GM20431 (cell line): ENCODE results near the gene FRYL.
"Not testable (repeated sequence)": the region's sequence is repeated elsewhere in the genome, so short reads cannot be mapped to it uniquely, and the experiment has no call there.

Experiments
- in situ Hi-C: fragments of 300-500 bp; cut with MseI, MboI; formaldehyde crosslinking; loops from one replicate; pipeline ENCODE4 v1.15.0; 2020; ENCODE audit warnings: low sequenced_read_pairs; ENCODE audit not compliant: unreplicated experiment

Gene FRYL

DNA sequence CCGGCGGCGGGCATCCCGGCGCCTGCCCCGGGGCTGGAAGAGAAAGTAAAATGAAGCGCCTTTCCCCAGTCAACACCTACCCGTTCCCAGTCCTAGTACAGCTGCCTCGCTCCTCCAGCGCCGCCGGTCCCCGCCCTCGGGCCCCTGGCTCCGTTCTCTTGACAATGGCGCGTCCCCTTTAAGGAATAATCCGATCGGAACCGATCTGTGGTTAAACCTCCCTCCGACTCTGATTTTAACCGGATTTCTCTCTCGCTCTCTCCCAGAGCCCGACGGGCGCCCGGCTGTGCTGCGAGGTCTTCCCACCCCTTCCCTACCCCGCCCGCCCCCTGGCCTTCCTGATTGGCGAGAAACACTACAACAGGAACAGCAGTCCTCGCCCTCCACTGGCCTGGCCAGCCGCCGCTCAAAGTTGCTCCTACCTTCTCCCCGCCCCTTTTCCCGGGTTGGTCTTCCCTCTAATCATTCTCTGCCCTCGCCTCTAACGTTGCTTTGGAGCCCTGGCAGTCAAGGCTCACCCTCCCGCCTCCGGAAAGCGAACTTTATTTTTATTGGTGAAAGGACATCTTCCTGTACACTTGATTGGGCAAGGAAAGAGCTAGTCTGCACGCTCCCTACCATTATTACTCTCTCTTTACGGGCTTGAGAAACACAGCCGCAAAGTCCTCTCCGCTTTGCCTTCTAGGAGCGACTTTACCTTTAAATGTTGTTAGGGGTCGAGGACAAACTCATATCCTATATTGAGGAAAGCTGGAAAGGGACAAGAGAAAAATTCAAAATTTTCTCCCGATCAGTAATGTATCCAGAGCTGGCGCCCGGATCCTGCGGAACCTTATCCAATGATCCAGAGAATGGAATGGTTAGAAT, at the start of gene FRYL:
TSS of gene FRYL (minus strand) at position 282 of the 867 bp plus-strand sequence. CDS start 145,869 bp downstream, outside the sequence.
- in situ Hi-C loops, result no loop called here

- in situ Hi-C loops, result no loop called here
Observed at GRCh38 chr4:48827622-48828021, 47.5 kb upstream of the FRYL start.

- in situ Hi-C loops, result not testable (repeated sequence)
Observed at GRCh38 chr4:48821431-48821830, 41.4 kb upstream of the FRYL start.

- in situ Hi-C loops, result no loop called here
Observed at GRCh38 chr4:48816971-48817370, 36.9 kb upstream of the FRYL start.

- in situ Hi-C loops, result not testable (repeated sequence)
Observed at GRCh38 chr4:48816297-48816696, 36.2 kb upstream of the FRYL start.

- in situ Hi-C loops, result no loop called here
Observed at GRCh38 chr4:48815483-48815882, 35.4 kb upstream of the FRYL start.

DNA sequence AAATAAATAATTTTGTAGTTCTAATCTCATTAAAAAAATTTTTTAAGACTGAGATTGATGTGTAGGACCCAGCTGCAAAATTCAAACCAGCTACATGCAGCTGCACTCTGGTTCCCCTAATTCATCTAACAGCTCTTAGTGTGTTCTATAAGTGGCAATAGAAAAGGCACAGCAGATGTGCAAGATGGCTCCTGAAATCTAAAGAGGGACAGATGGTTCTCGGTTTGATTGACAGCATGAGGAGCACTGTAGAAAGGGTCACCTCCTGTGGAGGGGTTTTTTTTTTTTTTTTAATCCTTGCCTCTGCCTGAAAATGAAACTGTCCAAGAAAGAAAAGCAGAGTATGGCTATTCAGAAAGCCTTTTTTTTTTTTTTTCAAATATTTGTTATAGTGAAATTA, 33.9 kb upstream of the FRYL start:
- in situ Hi-C loops, result no loop called here

- in situ Hi-C loops, result no loop called here
Observed at GRCh38 chr4:48812866-48813265, 32.8 kb upstream of the FRYL start.

DNA sequence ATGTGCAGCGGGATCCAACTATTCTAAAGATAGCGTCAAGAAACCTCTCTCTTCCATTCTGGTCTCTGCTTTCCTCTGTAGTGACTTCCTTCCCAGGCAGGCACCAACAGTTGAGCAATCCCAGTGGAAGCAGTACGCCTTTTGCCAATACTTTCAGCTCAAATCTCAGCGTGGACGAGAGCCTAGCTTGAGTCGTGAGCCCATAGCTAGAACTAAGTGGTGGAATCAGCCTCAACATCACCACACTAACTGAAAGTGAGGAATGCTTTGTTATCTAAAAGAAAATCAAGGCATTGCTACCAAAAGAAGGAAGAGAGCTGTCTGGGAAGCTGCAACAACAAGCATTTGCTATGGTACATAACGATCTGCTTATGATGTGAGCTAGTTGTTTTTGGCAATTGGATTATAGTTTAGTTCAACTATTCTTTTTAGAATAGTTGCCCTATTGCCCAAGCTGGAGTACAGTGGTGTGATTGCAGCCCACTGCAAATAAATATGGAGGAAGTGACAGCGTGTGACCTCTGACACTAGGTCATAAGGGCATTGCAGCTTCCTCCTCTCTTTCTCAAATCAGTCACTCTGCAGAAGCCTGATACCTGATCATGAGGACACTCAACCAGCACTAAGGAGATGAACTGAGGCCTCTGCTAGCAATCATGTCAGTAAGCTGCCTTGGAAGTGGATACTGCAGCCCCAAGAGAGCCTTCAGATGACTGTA, 24.7 kb upstream of the FRYL start:
- in situ Hi-C loops, result no loop called here

DNA sequence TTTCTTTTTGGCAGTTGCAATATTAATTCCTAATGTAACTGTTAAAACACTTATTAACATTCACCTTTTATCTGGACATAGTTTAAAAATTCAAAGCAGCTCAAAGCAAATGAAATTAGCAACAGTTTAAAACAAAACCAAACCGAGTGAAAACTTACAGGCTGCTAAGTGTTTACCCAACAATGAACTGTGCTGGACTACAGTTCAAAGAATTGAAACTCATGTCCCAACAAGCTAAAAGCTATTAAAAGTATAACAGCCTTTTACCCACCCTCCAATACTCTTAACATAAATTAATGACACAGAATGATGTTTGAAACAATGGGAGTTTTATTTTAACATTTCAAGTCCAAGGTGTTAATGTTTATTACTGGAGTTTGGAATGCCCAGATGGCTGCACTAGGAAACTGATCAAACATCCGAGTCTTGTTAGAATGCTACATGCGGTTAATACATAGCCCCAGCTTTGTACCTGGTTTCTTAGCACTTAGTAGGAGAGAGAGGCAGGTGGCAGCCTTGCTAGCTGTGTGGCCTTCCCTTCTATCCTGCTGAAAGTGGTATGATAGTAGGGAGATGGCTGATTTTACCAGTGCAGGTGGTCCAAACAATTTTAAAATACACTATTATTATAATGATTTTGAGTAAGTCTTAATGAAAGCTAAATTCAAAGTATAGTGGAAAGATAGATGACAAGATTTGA, 21.1 kb upstream of the FRYL start:
- in situ Hi-C loops, result no loop called here

- in situ Hi-C loops, result not testable (repeated sequence)
Observed at GRCh38 chr4:48800155-48800554, 20.1 kb upstream of the FRYL start.

- in situ Hi-C loops, result no loop called here
Observed at GRCh38 chr4:48799157-48799556, 19.1 kb upstream of the FRYL start.

DNA sequence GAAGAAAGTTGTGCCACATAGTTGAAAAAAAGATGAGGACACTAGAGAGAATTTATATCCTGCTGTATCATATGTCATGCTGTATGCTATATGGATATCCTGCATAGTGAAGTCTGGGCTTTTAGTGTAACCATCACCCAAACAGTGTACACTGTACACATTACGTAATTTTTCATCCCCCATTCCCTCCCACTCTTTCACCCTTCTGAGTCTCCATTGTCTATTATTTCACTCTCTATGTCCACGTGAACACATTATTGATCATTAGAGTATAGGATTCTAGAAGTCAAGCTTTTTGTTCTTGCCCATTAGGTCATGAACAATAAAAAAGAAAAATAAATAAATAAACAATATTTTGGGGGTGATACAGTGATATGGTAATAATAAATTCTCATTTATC, 18.0 kb upstream of the FRYL start:
- in situ Hi-C loops, result no loop called here

- in situ Hi-C loops, result no loop called here
Observed at GRCh38 chr4:48796927-48797679, 17.0 kb upstream of the FRYL start.

- in situ Hi-C loops, result no loop called here
Observed at GRCh38 chr4:48796191-48796926, 16.3 kb upstream of the FRYL start.

DNA sequence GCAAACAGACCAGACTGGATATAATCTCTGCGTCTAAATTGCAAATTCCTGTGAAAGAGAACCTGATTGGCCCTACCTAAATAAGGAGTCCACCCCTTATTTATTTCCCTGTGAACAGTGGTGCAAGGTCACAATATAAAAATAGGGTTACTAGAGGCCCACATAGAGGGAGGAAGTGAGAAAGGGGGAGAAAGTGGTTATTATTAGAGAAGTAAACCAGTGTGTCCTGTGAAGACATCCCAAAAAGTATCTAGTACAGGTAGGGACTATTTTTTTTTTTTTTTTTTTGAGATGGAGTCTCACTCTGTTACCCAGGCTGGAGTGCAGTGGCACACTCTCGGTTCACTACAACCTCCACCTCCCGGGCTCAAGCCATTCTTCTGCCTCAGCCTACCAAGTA, 15.0 kb upstream of the FRYL start:
- in situ Hi-C loops, result no loop called here

DNA sequence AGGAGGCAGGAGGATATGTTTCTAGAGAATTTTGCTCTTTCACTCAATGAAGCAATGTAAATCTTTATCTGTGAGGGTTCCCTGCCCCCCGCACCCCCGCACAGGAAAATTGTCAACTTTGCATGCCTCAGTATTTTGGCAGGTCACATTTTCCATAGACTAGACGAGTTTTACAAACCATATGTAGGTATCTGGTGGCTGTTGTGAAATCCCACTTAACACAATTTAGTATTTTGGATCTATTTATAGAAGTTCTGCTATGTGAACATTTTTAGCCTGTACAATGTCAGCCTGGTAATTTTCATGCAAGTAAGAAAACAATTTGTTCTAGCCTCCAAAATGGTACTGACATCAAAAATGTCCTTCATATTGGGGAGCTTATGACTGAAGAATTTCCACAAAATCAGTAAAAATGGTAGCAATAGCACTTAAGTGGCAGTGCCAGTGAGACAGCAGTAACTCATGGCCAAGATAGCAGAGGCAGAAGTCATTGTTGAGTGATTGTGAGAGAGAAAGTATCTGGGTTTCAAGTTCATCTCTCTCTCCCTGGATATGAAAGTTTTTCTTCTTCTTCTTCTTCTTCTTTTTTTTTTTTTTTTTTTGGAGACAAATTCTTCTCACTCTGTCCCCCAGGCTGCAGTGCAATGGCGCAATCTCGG, 12.4 kb upstream of the FRYL start:
- in situ Hi-C loops, result no loop called here

- in situ Hi-C loops, result no loop called here
Observed at GRCh38 chr4:48791313-48791712, 11.2 kb upstream of the FRYL start.

GRCh38 chr4:48790561-48790960, 10.5 kb upstream of the FRYL start:
- in situ Hi-C loops, result no loop called here
